H54 (cell line): ENCODE measurements around the gene SLC45A3.
A peak's percentile ranks its signal among the peaks of the same experiment; 100 is the strongest.

Experiments used
- DNase-seq: peaks from one replicate; pipeline ENCODE4 v3.0.0; 2011; ENCODE audit warnings: low spot score, mixed read lengths; ENCODE audit not compliant: insufficient read length
- FAIRE-seq: peaks from 3 replicates; lab custom pipeline; 2011; peaks lifted over from hg19 to GRCh38; lab: Jason Lieb, UNC
- POLR2A ChIP-seq: IDR thresholded peaks from 2 replicates; pipeline ENCODE4 v1.6.1; 2011; ENCODE audit warnings: low read depth, mild to moderate bottlenecking, low read length

Gene SLC45A3

DNA sequence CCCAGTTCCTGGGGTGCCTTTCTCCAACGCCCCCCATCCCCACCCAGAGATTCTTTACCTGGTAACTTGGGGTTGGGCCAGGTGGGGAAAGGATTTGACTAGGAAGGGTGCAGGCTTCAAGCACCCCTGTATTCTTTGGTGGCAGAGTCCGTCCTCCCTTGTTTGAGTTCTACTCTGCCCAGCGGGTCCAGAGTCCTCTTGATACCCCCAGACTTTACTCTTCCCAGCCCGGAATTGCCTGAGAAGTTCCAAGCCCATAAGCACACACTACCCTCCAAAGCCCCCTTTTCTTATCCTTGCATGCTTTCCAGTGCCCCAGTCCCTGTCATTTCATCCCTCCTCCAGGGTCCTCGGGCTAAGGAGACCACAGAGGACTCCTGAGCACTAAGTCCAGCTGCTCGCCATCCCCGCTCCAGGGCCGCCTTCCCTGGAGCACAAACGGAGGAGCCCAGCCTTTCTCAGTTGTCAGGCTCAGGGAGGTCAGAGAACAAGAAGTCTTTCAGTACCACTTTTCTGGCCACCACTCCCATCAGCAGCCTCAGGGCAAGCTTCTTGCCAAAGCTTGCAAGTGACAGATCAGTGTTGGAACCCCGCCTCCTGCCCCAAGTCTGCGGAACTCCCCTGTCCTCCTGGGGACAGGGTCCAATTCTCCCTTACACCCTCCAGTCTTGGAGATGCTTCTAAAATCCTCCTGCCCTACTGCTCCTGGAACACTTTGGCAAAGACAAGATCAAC is 12.2 kb downstream of the SLC45A3 start:
- no peak for FAIRE-seq
- TF ChIP-seq POLR2A, result no peak
- DNase-seq, result no peak

DNA sequence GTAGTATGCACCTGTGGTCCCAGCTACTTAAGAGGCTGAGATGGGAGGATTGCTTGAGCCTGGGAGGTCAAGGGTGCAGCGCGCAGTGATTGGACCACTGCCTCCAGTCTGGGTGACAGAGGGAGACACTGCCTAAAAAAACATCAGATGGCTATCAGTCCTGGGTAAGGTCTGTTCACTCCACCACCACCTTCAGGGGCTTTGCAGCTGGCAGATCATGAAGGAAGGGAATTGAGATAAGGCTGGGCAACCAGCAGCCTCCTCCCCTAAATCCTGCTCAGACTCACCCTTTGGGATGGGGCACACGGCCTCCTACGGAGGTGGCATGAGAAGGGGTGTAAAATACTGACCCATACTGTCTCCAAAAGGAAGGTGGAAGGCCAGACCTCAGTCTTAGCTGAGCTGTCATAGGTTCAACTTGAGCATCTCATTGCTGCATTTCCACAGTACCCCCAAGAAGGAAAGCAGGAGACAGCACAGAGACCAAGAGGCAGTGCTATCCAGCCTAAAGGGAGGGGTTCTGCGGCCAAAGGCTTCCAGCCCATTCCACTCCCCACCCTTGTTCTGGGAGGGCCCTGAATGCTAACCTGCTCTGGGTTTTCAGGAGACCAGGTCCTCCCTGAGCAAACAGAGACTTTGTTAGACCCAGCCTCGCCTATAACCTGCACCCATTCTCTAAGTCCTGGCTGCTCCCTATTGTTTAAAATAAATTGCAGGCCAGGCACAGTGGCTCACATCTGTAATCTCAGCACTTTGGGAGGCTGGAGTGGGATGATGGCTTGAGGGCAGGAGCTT is 13.7 kb downstream of the SLC45A3 start:
- TF ChIP-seq POLR2A, result no peak
- DNase-seq, result no peak
- FAIRE-seq, result no peak

GRCh38 chr1:205665201-205666045 is 14.9 kb downstream of the SLC45A3 start:
- FAIRE-seq (no peak), DNase-seq (no peak)

GRCh38 chr1:205664399-205665017 is 15.8 kb downstream of the SLC45A3 start:
- DNase-seq (peak; percentile 48), FAIRE-seq (no peak)
- TF ChIP-seq POLR2A, result no peak

More at GRCh38 chr1:205665201-205666045, 14.9 kb downstream of the SLC45A3 start:
- no peak for TF ChIP-seq POLR2A

- DNase-seq, result no peak
- TF ChIP-seq POLR2A, result no peak
- no peak for FAIRE-seq
Observed at GRCh38 chr1:205663286-205663936, 16.9 kb downstream of the SLC45A3 start.

- FAIRE-seq, result no peak
- TF ChIP-seq POLR2A, result no peak
- no peak for DNase-seq
Observed at GRCh38 chr1:205662791-205663190, 17.5 kb downstream of the SLC45A3 start.

DNA sequence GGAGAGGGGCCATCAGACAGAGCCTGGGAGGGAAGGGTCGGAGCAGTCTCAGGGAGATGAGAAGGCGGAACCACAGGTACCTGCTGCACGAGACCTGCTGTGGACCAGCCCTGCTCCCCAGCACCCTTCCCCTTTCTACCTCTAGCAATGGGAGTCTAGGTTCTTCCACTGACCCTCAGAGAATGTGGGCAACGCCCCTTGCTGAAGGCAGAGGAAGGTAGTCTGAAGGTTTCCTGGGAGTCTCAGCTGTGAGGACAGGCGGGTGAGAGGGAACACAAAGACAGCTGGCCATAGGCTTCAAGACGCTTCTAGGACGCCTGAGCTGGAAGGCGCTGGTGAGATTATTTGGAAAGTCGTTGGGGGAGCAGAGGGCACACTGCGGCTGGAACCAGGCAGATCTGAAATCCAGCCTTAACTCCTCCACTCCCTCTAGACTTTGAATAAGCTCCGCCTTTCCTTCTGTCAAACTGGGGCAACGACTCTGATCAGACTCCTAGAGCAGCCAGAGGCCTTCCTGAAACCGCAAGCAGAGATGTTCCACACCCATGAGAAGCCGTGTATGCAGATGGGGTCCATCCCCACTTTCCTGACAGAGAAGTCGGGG is 18.1 kb downstream of the SLC45A3 start:
- no peak for DNase-seq
- TF ChIP-seq POLR2A, result no peak
- no peak for FAIRE-seq

- FAIRE-seq (no peak), DNase-seq (no peak)
- TF ChIP-seq POLR2A, result no peak
Observed at GRCh38 chr1:205661429-205662134, 18.7 kb downstream of the SLC45A3 start.

GRCh38 chr1:205660361-205660760 is 19.9 kb downstream of the SLC45A3 start:
- DNase-seq, result no peak
- TF ChIP-seq POLR2A, result no peak
- FAIRE-seq, result no peak

DNA sequence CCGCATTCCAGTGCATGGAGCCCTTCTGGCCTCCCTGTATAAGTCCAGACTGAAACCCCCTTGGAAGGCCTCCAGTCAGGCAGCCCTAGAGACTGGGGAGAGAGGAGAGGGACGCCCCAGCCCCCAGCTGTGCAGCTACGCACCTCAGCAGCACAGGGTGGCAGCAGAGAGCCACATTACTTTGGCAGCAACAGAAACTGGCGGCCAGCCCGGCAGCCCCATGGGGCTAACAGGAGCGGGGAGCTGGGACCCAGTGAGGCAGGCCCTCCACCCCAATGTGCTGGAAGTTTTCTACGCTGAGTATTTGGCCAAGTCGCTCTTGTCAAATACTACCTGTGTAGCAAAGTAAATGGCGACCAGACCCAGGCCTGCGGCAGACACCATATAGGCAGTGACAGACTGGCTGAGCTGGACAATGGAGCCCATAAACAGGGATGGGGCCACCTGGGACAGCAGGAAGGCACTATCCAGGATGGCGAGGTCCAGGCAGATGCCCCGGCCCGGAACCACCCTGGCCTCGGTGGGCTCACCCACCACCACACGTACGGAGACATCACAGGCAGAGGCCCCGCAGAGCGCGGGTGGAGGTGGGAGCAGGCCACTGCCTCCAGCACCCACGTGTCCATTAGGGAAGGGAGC is 21.2 kb downstream of the SLC45A3 start:
- FAIRE-seq, result no peak
- TF ChIP-seq POLR2A, result 0 out of 2 replicates have a peak, but pooled peaks have one; percentile 21
- DNase-seq, result peak; percentile 80

- FAIRE-seq (no peak), DNase-seq (no peak)
- TF ChIP-seq POLR2A, result no peak
Observed at GRCh38 chr1:205656236-205656635, 24.1 kb downstream of the SLC45A3 start.
